Measurements from ENCODE around the gene TEX48.
A peak's percentile ranks its signal among the peaks of the same experiment; 100 is the strongest.

TEX48 gene

DNA sequence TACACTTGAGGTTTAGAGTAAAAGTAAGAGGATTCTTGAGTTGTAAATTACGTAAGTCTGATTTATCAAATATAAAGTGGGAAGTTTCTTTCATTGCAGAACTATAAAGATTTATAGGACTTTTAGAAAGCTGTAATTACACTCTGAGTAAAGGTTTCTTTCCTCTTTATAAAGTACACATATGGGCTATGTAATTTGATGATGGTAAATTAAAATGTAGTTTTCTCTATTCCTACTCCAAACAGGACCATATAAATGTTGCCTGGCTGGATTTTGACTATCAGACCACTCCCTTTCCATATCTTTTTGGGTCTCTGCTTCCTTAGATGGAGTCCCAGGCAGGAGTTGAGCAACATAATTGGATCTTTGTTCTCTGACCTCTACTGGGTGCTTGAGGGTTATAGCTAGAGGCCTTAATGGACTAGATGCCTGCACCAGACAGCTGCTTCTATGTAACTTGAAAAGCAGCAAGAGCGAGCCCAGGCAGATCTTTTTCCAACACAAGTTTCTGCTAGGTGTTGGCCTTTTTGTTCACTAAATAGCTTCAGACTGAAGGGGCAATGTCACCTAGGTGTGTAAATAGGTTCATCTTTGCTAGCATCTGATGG lies 11.4 kb upstream of the TEX48 start:
- DNase-seq = no peak

DNA sequence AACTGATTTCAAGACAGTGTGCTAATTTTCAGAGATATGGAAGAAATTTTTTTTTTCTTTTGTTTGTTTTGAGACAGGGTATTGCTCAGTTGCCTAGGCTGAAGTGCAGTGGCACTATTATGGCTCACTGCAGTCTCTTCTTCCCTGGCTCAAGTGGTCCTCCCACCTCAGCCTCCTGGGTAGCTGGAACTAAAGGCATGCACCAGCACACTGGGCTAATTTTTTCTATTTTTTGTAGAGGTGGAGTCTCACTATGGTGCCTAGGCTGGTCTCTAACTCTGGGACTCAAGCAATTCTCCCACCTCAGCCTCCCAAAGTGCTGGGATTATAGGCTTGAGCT lies 9.9 kb upstream of the TEX48 start:
- DNase-seq = no peak

DNA sequence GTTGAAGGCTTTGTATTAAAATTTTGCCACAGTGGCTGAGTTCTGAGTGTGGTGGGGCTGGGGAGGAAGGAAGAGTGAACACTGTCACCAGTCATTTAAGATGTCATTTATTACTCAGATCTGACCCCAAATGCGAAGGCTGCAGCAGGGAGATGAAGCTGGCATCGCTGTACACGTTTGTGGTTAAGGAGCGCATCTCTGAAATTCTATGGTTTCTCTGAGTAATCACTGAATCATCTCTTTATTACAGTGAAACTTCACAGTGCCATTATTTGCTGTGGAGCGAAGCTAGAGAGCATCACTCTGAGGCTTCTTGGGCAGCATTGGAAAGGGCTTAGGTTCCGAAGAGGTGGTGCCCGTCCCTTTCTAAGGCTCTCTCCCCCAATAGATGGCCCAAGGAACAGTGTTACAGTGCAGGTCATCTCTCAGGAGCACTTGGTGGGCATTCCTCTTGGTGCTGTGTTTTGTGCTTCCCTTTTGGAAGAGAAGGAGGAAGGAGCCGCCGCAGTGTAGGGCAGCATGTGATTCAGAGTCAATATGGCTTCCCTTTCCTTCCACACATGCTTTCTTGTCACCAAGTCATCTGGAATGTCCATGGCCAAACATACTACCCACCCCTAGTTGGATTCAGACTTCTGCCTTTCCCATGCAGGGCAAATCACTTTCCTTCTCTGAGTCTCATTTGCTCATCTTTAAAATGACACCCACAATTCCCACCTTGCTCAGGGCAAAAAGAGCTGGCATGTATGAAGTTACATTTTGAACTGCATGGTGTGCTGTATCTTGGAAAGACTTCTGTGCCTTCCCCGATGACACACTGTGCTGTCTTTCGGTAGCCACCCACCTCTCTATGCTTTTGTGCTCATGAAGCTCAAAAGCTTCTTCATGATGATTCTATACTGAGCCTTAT lies 9.3 kb upstream of the TEX48 start:
- peak in 2 of 6 experiments; percentile 1 to 7 for DNase-seq

DNA sequence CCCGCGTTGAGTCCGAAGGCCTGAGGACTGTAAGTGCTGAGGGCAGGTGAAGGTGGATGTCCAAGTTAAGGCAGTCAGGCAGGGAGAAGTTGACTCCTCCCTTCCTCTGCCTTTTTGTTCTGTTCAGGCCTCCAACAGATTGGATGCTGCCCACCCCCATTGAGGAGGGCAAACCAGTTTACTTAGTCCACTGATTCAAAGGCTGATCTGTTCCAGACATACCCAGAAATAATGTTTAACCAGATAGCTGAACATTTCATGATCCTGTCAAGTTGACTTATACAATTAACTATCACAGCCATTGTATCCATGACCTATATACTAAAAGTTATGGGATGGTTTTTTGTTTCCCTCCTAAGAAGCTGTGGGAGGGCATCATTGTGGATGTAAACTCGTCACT lies 8.3 kb upstream of the TEX48 start:
- no peak for DNase-seq

DNA sequence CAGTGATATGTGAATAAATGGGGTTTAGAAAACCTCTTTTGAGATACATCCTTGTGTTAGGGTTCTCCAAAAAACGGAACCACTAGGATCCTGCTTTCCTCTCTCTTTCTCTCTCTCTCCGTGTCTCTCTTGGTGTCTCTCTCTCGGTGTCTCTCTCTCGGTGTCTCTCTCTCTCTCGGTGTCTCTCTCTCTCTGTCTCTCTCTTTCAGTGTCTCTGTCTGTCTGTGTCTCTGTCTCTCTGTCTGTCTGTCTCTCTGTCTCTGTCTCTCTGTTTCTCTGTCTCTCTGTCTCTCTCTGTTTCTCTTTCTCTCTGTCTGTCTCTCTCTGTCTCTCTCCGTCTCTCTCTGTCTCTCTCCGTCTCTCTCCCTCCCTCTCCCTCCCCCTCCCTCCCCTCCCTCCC lies 7.8 kb upstream of the TEX48 start:
- DNase-seq = no peak

DNA sequence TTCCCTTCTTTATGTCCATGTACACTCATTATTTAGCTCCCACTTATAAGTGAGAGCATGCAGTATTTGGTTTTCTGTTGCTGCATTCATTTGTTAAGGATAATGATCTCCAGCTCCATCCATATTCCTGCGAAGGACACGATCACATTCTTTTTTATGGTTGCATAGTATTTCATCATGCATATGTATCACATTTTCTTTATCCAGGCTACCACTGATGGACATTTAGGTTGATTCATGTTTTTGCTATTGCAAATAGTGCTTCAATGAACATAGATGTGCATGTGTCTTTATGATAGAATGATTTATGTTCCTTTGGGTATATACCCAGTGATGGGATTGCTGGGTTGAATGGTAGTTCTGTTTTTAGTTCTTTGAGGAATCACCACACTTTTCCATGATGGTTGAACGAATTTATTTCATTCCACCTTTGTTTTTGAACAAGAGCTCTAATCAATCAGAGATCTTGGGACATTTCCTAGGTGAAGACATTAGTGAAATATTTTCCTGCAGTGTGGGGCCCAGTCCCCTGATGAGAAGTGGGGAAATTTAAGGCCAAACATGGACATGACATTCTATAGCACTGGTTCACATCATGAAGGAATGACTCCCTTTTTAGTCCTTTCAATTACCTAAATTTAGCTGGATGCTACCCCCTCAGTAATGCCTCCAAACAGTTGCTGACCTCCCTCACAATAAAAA lies 7.1 kb upstream of the TEX48 start:
- no peak for DNase-seq

DNA sequence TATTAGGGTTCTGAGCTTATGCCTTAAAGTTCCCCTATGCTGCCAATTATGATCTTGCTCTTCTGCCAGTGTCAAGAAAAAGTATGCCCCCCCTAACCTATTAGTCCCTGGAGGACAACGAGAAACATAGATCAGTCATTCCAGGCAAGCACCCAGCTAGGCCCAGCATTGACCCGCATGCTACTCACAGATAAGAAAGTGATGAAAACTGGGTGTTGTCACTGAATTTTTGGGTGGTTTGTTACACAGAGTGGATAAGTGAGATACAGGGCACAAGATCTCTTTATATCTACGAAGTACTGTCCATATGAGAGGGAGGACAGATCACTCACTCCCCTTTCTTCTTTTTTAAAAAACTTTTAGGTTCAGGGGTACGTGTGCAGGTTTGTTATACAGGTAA lies 6.4 kb upstream of the TEX48 start:
- no peak for DNase-seq

DNA sequence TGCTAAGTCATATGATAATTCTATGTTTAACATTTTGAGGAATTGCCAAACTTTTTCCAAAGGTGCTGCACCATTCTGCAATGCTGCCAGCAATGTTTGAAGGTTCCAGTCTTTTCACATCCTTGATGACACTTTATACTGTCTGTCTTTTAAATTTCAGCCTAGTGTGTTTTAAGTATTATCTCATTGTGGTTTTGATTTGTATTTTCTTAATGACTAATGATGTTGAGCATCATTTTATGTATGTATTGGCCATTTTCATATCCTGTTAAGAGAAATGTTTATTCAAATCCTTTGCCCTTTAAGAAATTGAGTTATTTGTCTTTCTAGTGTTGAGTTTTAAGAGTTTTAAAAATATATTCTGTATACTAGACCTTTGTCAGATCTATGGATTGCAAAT lies 5.0 kb upstream of the TEX48 start:
- DNase-seq = no peak

DNA sequence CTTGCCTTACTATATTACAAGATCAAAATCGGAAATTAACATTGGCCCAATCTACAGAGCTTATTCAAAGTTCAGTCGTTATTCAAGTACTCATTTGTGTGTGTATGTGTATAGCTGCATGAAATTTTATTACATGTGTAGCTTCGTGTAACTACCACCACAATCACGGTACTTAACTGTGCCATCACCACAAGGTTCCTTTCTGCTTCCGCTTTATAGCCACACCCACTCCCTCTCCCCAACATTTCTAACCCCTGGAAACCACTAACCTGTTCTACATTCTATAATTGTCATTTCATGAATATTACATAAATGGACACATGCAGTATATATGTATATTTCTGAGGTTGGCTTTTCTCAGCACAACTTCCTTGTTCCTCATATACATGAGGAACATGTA lies 4.0 kb upstream of the TEX48 start:
- DNase-seq = no peak

DNA sequence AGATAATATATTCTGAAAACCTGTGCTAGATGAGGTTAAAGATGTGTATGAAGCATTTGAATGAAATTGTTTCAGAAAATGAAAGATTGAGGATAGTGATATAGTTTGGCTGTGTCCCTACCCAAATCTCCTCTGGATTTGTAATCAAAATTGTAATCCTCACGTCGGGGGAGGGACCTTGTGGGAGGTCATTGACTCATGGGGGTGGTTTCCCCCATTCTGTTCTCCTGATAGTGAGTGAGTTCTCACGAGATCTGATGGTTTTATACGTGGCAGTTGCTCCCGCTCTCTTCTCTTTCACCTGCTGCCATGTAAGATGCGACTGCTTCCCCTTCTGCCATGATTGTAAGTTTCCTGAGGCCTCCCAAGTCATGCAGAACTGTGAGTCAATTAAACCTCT lies 2.0 kb upstream of the TEX48 start:
- DNase-seq = no peak

DNA sequence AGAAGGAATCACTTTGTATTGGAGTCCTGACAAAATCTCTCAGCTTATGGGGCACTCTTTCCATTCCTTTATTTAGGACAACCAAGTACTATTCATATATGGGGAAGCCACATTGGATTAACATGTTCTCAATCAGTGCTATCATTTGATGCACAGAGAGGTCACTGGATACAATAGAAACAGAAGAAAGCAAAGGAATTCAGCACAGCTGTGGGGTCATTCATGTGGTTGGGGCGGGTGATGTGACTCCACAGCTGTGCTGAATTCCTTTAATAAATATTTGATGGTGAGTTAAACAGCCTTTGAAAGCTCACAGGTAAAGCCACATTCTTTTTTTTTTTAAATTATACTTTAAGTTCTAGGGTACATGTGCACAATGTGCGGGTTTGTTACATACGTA lies 854 bp upstream of the TEX48 start:
- DNase-seq = no peak

DNA sequence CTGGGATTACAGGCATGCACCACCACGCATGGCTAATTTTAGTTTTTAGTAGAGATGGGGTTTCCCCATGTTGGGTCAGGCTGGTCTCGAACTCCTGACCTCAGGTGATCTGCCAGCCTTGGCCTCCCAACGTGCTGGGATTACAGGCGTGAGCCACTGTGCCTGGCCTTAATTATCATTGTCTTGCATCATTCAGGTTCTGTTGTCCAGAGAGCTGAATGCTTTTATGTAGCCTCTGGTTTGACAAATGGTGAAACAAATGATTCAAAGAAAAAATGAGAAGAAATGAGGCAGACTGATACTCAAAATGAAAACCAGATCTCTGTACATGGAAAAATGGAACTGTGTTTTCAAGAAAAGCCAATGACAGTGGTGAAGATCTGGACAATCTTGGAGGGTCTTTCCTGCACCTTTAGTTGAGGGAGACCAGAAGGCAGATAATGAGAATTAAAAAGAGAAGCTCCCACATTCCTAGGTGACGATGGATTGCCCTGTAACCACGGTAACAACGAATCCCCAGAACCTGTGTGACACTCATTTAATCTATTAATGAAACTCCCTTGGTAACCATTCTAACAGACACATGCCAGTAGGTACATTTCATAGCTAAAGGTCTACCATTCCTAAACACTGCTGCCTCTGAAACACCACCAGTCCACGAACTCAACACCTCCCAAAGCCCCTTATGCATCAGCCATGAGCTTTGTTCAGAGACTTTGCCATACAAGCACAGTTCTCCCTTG lies 1.6 kb downstream of the TEX48 start:
- no peak for DNase-seq

DNA sequence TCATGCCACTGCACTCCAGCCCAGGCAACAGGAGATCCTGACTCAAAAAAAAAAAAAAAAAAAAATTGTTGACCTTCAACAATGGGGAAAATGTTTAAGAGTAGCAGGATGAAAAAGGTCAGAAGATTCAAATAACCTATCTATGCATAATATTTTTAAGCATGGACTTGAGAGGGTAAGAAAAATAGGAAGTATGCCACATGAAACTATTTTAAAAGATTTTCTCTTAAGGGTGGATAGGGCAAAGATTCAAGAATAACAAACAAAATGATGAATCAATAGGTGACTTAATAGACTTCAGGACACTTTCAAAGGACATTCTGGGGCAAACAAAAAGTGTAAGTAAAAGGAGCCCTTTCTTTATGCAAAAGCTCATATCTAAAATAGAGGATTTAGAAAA lies 3.2 kb downstream of the TEX48 start:
- DNase-seq = no peak

DNA sequence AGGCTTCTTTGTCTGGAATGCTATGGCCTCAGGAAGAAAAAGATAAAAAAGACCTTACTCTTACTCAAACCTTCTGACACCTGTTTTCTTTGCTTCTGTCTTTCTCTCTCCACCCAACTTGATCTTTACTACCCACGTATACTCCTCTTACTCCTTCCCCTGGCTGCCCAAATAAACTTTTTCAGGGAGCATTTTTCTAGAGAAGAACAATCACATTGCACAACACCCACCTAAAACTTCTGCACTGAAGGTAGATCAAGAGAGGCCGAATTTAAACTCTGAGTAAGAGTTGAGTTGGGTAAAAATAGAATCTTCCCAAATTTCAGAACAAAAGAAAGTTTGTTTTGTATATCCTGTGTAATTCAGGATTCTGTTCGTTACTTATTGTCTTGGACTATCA lies 3.9 kb downstream of the TEX48 start:
- DNase-seq = no peak

DNA sequence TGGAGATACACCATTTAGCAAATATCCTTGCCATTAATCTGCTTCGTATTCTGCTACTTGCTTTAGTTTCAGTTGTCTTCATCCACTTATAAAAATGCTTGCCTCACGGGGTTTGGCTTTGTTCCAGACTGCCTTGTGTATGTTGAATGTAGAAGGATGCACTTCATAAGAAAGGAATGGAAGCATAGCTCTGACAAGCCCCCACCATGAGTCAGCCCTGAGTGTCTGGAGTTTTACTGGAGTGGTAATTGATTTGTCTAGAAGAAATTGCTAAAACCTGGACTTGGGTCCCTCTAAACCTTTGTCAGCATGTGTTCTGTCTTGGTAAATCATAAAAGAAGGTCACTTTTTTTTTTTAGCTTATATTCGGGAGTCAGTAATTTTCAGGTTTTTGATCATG lies 4.6 kb downstream of the TEX48 start:
- DNase-seq = no peak

DNA sequence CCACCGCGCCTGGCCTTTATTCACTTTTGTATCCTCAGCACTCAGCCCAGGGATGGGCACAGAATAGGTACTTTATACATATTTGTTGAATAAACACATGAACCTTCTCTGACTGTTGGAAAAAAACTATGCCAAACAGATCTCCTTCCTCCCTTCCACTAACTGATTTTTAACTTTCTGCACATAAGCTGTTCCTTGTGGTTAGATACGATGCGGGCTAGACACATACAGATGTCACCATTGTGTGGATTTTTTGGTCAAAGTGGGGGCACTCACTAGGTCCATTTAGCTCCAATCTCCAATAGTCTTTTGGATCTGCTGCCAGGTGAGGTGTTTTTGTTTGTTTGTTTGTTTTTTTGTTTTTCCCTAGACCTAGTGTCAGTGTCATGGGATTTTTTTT lies 5.1 kb downstream of the TEX48 start:
- no peak for DNase-seq

DNA sequence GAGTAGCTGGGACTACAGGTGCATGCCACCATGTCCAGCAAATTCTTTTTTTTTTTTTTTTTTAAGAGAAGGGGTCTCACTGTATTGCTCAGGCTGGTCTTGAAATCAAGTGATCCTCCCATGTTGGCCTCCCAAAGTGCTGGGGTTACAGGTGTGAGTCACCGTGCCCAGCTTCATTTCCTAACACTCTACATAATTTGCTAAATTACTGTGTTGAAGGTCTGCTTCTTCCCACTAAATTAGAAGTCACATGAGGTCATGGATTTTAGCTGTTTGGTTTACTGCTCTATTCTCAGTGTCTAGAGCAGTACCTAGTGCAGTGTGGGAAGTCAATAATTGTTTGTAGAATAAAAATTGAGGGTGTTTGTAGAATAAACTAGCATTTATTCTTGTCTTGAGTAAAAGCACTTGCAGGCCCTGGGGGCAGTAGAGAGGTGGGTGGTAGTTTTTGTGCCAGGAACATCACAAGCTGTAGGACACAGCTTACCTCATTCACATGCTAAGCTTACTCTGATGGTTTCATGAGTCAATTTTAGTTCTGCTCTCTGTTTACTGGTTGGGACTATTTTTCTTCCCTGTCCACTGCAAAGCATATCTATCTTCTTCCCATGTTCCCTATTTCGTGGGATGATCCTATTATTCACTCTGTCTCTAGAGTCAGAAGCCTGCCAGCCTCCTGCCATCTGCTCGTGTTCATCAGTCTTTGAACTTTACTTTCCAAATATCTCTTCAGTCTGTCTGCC lies 7.0 kb downstream of the TEX48 start:
- no peak for DNase-seq

DNA sequence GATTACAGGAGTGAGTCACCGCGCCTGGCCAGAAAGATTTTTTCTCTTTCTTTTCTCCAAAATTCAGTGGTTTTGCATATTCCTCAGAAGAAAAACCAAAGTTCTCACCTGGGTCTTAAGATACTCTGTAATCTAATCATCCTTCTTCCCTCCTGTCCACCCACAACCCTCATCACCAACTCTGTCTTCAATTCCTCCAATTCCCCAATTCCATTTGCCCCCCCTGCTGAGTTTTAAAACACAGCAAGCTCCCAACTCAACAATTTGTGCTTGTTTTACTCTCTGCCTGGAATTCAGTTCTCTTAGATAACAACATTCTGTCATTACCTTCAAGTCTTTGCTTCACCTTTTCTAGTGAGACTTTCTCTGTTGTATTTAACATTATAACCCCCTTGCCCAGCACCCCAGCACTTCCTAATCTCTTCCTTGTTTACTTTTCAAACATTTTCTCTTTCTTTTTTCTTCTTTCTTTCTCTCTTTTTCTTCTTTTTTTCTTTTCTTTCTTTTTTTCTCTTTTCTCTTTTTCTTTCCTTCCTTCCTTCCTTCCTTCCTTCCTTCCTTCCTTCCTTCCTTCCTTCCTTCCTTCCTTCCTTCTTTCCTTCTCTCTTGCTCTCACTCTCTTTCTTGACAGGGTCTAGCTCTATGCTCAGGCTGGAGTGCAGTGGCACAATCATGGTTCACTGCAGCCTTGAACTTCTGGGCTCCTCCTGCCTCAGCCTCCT lies 7.8 kb downstream of the TEX48 start:
- no peak for DNase-seq

DNA sequence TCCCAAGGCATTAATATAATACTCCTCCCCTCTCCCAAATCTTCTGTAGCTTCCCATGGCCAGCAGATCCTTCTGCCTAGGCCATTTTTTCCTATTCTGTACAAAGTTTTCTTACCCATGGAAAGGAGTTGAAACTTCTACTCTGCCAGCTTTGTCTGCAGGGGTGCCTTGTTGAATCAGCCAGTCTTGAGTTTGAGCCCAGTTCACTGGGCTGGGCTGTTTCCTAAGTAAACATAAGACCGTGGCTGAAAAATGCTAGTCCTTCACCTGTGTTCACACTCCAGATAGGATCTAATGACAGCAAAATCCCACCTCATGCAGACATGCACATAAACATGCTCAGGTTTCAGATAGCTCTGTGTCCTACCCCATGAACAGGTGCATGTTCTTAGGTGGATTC lies 10.4 kb downstream of the TEX48 start:
- no peak for DNase-seq

DNA sequence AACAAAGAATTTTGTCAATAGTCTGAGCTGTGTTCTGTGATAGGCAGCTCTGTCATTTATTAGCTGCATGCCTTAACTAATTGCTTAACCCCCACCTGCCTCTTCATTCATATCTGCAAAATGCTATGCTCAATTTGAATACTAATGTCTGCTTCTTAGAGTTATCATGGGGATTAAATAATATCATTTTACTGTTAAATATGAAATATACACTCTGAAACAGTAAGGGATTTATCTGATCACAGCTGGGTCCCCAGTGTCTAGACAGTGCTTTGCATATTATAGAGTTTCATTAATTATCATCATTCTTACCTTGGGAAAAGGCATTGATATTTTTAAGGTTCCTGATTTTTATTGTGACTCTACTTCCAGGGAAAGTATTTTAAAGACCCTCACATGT lies 12.0 kb downstream of the TEX48 start:
- DNase-seq = no peak

DNA sequence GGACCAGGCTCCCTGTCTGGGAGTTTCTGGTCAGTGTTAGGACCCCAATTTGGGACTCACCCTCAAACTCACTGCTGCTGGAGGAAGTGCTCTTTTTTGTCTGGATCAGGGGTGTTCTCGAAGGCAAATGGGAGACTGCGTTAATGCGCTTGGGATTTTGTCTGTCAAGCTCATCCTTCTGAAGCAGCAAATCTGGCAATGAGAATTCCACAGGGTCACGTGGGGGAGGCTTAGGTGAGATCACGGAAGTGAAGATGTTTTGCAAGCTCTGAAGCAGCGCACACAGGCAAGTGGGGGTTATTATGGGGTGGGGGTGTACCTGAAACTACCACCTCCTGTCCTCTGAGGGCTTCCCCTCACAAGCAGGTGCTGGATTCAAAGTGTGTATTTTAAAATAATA lies 13.8 kb downstream of the TEX48 start:
- no peak for DNase-seq

DNA sequence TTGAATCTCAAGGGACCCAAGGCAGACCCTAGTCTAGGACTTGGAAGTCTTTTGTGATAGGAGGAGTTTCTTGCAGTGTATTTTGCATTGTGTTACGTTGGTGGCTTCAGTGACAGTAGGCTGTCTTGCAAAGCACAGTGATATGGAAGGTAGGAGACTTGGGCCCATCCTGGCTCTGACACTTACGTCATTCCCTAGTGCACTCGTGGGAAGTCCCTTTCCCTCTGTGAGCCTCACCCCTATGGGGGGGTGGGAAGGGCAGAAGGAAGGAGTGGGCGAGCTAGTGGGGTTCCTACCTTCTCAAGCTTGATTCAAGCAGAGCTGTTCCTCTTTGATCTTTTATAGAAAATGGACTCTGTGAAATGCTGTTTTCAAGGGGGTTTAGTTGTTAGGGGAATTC lies 15.1 kb downstream of the TEX48 start:
- DNase-seq = no peak
